Measurements from ENCODE around the gene NR1H3. TPM values are rescaled to one million over a fixed set of nuclear protein-coding genes. Genes with fewer than 3 reads are reported as not detected.
"Not testable (repeated sequence)": the region's sequence is repeated elsewhere in the genome, so short reads cannot be mapped to it uniquely, and the experiment has no call there.

NR1H3 gene
- total and polyA plus RNA-seq, 4 donors = 14.9 to 123 (median 49.0) TPM

DNA sequence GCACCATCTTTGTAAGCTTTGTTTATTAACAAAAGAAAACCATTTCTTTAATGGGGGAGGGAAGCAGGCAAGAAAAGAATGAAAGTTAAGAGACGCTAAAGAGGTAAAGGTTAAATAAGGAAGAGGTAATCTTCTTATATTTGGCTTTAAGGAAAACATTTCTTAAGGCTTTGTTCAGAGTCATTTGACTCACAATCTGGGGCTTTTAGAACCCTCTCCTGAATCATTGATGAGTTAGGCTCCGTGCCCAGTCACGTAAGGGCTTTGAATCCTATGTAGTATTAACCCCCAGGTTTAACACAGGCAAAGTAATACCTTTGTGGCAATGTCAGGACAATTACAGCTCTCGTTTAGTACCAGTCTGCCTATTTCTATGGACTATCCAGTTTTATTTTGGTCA is 38.2 kb downstream of the NR1H3 start:
- Histone ChIP-seq H3K36me3 (ENCODE audit: control insufficient read depth in 1 of 2, insufficient read depth in 2 of 2, low read length in 1 of 2) (peaks cover 2 to 10% of the 10 kb centered on the region in 2 donors), H3K4me3 (ENCODE audit: low read length in 2 of 2) (no peak overlapping the region), H3K27me3 (ENCODE audit: control insufficient read depth in 1 of 2, insufficient read depth in 2 of 2, low read length in 1 of 2) (no peaks in the 10 kb centered on the region), H3K4me1 (ENCODE audit: control insufficient read depth in 1 of 2, insufficient read depth in 2 of 2, low read length in 2 of 2) (no peaks in the 10 kb centered on the region), H3K9me3 (ENCODE audit: control insufficient read depth, low read length) (peaks cover 2% of the 10 kb centered on the region), H3K27ac (ENCODE audit: low read depth in 1 of 2, low read length in 2 of 2) (no peak overlapping the region)
- 81 to 86% methylated on average over 4 of the region's 4 CpGs for WGBS, 2 donors
- no peak for DNase-seq
- no peak for ATAC-seq (ENCODE audit: low FRiP score)
- intact Hi-C loops (cut with DNase I) = no loop called here

DNA sequence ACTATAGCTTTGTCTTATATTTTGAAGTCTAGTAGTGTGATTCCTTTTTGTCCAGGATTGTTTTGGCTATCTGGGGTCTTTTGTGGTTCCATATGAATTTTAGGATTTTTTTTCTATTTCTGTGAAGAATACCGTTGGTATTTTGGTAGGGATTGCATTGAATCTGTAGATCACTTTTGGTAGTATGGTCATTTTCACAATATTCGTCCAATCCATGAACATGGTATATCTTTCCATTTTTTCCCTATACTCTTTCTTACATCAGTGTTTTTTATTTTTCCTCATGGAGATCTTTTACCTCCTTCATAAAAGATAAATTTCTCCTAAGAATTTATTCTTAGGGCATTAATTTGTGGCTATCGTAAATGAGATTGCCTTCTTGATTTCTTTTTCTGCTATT is 41.3 kb downstream of the NR1H3 start:
- ATAC-seq (ENCODE audit: low FRiP score) (no peak), DNase-seq (no peak)
- Histone ChIP-seq H3K27ac (ENCODE audit: low read depth in 1 of 2, low read length in 2 of 2) (no peak overlapping the region), H3K9me3 (ENCODE audit: control insufficient read depth, low read length) (peaks cover 2% of the 10 kb centered on the region), H3K27me3 (ENCODE audit: control insufficient read depth in 1 of 2, insufficient read depth in 2 of 2, low read length in 1 of 2) (no peaks in the 10 kb centered on the region), H3K4me3 (ENCODE audit: low read length in 2 of 2) (no peak overlapping the region), H3K36me3 (ENCODE audit: control insufficient read depth in 1 of 2, insufficient read depth in 2 of 2, low read length in 1 of 2) (peaks cover 2 to 6% of the 10 kb centered on the region in 2 donors), H3K4me1 (ENCODE audit: control insufficient read depth in 1 of 2, insufficient read depth in 2 of 2, low read length in 2 of 2) (no peaks in the 10 kb centered on the region)
- 99% methylated on average over 3 of the region's 3 CpGs for WGBS, 2 donors
- intact Hi-C loops (cut with DNase I) = no loop called here

DNA sequence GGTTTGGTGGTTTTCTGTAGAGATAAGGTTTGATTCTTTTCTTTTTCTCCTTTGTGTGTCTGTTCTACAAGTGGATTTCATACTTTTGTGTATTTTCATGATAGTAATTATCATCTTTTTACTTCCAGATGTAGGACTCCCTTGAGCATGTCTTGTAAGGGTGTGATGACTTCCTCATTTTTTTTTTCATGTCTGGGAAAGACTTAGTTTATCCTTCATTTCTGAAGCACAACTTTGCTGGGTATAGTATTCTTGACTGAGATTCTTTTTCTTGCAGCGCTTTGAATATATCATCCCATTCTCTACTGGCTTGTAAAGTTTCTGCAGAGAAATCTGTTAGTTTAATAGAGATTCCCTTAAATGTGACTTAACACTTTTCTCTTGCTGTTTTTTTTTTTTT is 45.1 kb downstream of the NR1H3 start:
- Histone ChIP-seq H3K27ac (ENCODE audit: low read depth in 1 of 2, low read length in 2 of 2) (no peak overlapping the region), H3K27me3 (ENCODE audit: control insufficient read depth in 1 of 2, insufficient read depth in 2 of 2, low read length in 1 of 2) (no peaks in the 10 kb centered on the region), H3K36me3 (ENCODE audit: control insufficient read depth in 1 of 2, insufficient read depth in 2 of 2, low read length in 1 of 2) (peaks cover 0 to 2% of the 10 kb centered on the region in 2 donors), H3K4me3 (ENCODE audit: low read length in 2 of 2) (no peak overlapping the region), H3K4me1 (ENCODE audit: control insufficient read depth in 1 of 2, insufficient read depth in 2 of 2, low read length in 2 of 2) (no peaks in the 10 kb centered on the region), H3K9me3 (ENCODE audit: control insufficient read depth, low read length) (peaks cover 2% of the 10 kb centered on the region)
- 100% methylated on average over 1 of the region's 1 CpG for WGBS, 2 donors
- ATAC-seq (ENCODE audit: low FRiP score) (no peak), DNase-seq (no peak)
- intact Hi-C loops (cut with DNase I) = no loop called here

DNA sequence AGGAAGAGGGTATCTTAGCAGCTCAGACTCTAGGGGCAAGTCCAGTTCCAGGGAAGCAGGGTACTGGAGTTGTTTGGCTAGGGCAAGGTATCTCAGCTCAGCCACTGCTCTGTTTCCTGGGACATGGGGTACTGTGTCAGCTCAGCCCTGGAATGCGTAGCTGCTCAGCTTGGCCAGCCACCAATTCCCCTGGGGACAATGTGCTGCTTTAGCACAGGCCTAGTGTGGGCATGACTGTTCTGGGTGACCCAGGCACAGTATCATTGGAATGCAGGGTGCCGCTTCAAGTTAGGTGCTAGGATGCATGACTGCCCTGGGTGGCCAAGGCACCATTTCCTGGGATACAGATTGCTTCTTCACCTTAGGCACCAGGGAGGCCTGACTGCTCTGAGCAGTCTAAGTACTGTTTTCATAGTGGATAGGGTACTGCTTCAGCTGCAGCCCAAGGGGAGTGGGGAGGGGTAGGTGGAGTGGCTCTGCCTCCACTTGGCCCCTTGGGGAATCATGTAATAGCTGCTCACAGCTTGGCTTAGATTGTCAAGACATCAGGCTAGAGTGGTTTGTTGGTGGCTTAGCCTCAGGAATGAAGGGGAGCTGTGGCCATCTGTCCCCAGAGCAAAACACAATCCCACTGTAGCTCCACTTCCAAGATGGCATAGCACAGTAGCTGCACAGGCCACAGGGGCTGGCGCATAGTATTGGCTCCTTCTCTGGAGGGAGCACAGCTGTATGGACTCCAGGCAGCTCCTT is 48.1 kb downstream of the NR1H3 start:
- H3K4me3 ChIP-seq (ENCODE audit: low read length in 2 of 2) = no peak overlapping the region
- intact Hi-C loops (cut with DNase I) = no loop called here
- DNase-seq (peak; percentile 75 to 87), ATAC-seq (ENCODE audit: low FRiP score) (peak; percentile 88)
- peak overlapping the region in 1 of 2 donors; percentile 94 for H3K27ac ChIP-seq (ENCODE audit: low read depth in 1 of 2, low read length in 2 of 2)
- H3K4me1 ChIP-seq (ENCODE audit: control insufficient read depth in 1 of 2, insufficient read depth in 2 of 2, low read length in 2 of 2) = no peaks in the 10 kb centered on the region
- H3K36me3 ChIP-seq (ENCODE audit: control insufficient read depth in 1 of 2, insufficient read depth in 2 of 2, low read length in 1 of 2) = peaks cover 4 to 8% of the 10 kb centered on the region in 2 donors
- no peaks in the 10 kb centered on the region for H3K27me3 ChIP-seq (ENCODE audit: control insufficient read depth in 1 of 2, insufficient read depth in 2 of 2, low read length in 1 of 2)
- no peaks in the 10 kb centered on the region for H3K9me3 ChIP-seq (ENCODE audit: control insufficient read depth, low read length)
- WGBS, 2 donors = 8 to 15% methylated on average over 3 of the region's 3 CpGs

DNA sequence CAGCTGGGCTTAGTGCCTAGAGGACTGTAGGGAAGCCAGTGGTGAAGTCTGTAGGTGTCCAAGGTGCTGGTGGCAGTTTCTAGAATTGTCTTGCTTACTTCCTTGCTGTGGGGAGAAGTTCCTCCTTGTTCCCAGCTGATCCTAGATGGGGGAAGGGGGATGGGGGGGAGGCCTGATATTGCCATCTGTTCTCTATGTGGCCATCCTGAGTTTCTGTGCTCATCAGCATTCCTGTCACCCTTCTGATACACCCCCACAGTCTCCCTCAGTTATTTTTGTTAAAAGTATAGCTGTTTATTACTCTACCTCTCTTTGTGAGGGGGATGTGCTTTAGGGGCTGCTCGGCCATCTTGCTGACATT is 48.7 kb downstream of the NR1H3 start:
- DNase-seq = no peak
- Histone ChIP-seq H3K27me3 (ENCODE audit: control insufficient read depth in 1 of 2, insufficient read depth in 2 of 2, low read length in 1 of 2) (no peaks in the 10 kb centered on the region), H3K27ac (ENCODE audit: low read depth in 1 of 2, low read length in 2 of 2) (peak overlapping the region in 1 of 2 donors; percentile 94), H3K36me3 (ENCODE audit: control insufficient read depth in 1 of 2, insufficient read depth in 2 of 2, low read length in 1 of 2) (peaks cover 4 to 11% of the 10 kb centered on the region in 2 donors), H3K9me3 (ENCODE audit: control insufficient read depth, low read length) (no peaks in the 10 kb centered on the region), H3K4me1 (ENCODE audit: control insufficient read depth in 1 of 2, insufficient read depth in 2 of 2, low read length in 2 of 2) (no peaks in the 10 kb centered on the region), H3K4me3 (ENCODE audit: low read length in 2 of 2) (no peak overlapping the region)
- WGBS, 2 donors = 85 to 96% methylated on average over 1 of the region's 1 CpG
- ATAC-seq (ENCODE audit: low FRiP score) = peak; percentile 36
- intact Hi-C loops (cut with DNase I) = no loop called here

DNA sequence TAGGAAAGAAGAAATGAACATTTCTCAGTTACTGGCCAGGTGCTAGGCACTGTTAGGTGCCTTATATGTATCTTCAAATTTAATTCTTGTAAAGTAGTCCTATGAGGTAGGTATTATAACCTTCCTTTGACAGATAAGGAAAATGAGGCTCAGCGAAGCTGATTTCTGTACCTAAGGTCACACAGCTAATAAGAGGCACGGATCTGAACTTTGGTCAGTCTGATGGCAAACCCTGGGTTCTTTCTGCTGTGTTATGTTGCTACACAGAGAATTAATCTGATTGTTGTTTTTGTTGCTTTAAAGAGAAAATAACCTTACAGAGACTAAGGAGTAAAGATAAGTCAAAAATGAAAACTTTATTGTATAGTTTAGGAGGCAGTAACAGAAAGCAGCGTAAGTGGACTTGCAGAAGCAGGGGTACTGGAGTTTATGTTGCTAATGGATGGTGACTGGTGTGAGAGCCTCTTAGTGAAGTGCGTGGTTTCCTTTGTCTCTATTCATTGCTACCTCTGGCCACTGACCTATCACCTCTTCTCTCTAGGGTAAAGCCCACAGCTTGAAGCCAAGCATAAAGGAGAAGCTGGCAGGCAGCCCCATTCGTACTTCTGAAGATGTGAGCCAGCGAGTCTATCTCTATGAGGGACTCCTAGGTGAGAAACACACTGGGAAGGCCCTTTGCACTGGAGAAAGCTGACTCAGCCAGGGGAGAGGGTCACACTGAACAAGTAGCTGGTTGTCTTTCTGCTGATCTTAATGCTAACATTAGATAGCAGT is 50.4 kb downstream of the NR1H3 start:
- 88 to 93% methylated on average over 6 of the region's 6 CpGs for WGBS, 2 donors
- H3K4me3 ChIP-seq (ENCODE audit: low read length in 2 of 2) = no peak overlapping the region
- ATAC-seq (ENCODE audit: low FRiP score) (no peak), DNase-seq (no peak)
- H3K27me3 ChIP-seq (ENCODE audit: control insufficient read depth in 1 of 2, insufficient read depth in 2 of 2, low read length in 1 of 2) = no peaks in the 10 kb centered on the region
- H3K9me3 ChIP-seq (ENCODE audit: control insufficient read depth, low read length) = no peaks in the 10 kb centered on the region
- peaks cover 4 to 12% of the 10 kb centered on the region in 2 donors for H3K36me3 ChIP-seq (ENCODE audit: control insufficient read depth in 1 of 2, insufficient read depth in 2 of 2, low read length in 1 of 2)
- intact Hi-C loops (cut with DNase I) = no loop called here
- H3K27ac ChIP-seq (ENCODE audit: low read depth in 1 of 2, low read length in 2 of 2) = no peak overlapping the region
- H3K4me1 ChIP-seq (ENCODE audit: control insufficient read depth in 1 of 2, insufficient read depth in 2 of 2, low read length in 2 of 2) = no peaks in the 10 kb centered on the region

GRCh38 chr11:47314992-47315391 is 57.2 kb downstream of the NR1H3 start:
- H3K36me3 ChIP-seq (ENCODE audit: control insufficient read depth in 1 of 2, insufficient read depth in 2 of 2, low read length in 1 of 2) = peaks cover 0 to 11% of the 10 kb centered on the region in 2 donors
- 90 to 94% methylated on average over 5 of the region's 5 CpGs for WGBS, 2 donors
- intact Hi-C loops (cut with DNase I) = no loop called here

DNA sequence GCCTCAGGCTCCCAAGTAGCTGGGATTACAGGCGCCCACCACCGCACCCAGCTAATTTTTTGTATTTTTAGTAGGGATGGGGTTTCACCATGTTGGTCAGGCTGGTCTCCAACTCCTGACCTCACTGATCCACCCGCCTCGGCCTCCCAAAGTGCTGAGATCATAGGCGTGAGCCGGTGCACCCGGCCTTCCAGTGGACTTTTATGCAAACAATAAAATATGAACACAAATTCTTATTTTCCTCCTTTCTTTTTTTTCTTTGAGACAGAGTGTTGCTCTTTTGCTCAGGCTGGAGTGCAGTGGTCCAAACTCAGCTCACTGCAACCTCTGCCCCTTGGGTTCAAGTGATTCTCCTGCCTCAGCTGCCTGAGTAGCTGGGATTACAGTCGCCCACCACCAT is 58.7 kb downstream of the NR1H3 start:
- DNase-seq; H3K9me3 ChIP-seq (ENCODE audit: control insufficient read depth, low read length); H3K4me1 ChIP-seq (ENCODE audit: control insufficient read depth in 1 of 2, insufficient read depth in 2 of 2, low read length in 2 of 2); H3K36me3 ChIP-seq (ENCODE audit: control insufficient read depth in 1 of 2, insufficient read depth in 2 of 2, low read length in 1 of 2); intact Hi-C loops (cut with DNase I); H3K27ac ChIP-seq (ENCODE audit: low read depth in 1 of 2, low read length in 2 of 2); H3K4me3 ChIP-seq (ENCODE audit: low read length in 2 of 2); ATAC-seq (ENCODE audit: low FRiP score); H3K27me3 ChIP-seq (ENCODE audit: control insufficient read depth in 1 of 2, insufficient read depth in 2 of 2, low read length in 1 of 2): not testable (repeated sequence)
- 90% methylated on average over 8 of the region's 8 CpGs for WGBS, 2 donors

More at GRCh38 chr11:47314992-47315391, 57.2 kb downstream of the NR1H3 start:
- no peaks in the 10 kb centered on the region for H3K4me1 ChIP-seq (ENCODE audit: control insufficient read depth in 1 of 2, insufficient read depth in 2 of 2, low read length in 2 of 2)
- no peaks in the 10 kb centered on the region for H3K27me3 ChIP-seq (ENCODE audit: control insufficient read depth in 1 of 2, insufficient read depth in 2 of 2, low read length in 1 of 2)
- H3K4me3 ChIP-seq (ENCODE audit: low read length in 2 of 2) = no peak overlapping the region
- no peak overlapping the region for H3K27ac ChIP-seq (ENCODE audit: low read depth in 1 of 2, low read length in 2 of 2)
- H3K9me3 ChIP-seq (ENCODE audit: control insufficient read depth, low read length) = no peaks in the 10 kb centered on the region
- no peak for ATAC-seq (ENCODE audit: low FRiP score)
- DNase-seq = no peak

Data from aorta (tissue), 5 donors.